ENCODE measurements around the gene TYROBP. TPM values are rescaled to one million over a fixed set of nuclear protein-coding genes. Genes with fewer than 3 reads are reported as not detected.

Gene TYROBP
- total and polyA plus RNA-seq, 9 donors, result 16.5 to 22.5 (median 18.7) TPM

DNA sequence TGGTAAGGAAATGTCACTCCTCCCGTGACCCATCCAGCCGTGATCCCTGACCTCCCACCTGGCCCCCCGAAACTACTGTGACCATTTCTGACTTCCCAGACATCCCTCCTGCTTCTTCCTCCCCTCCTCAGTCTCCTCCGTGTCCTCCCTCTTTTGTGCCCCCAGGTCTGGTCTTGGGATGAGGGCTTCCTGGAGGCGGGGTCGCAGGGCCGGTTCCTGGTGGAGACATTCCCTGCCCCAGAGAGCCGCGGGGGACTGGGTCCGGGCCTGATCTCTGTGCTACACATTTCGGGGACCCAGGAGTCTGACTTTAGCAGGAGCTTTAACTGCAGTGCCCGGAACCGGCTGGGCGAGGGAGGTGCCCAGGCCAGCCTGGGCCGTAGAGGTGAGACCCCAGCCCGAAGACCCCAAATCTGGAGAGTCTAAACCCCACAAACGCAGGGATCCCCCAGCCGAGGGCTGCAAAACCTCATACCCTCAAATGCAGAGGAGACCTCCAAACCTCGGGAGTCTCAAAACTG, 46.4 kb downstream of the TYROBP start:
- no peak for DNase-seq
- Histone ChIP-seq H3K36me3 (ENCODE audit: control insufficient read depth, insufficient read depth, low read length) (no peaks in the 10 kb centered on the region), H3K27ac (ENCODE audit: low read length) (no peak overlapping the region), H3K4me1 (ENCODE audit: control insufficient read depth, insufficient read depth, low read length) (peaks cover 6% of the 10 kb centered on the region), H3K4me3 (ENCODE audit: low read length) (no peak overlapping the region), H3K9me3 (replicated peaks; ENCODE audit: control insufficient read depth, low read depth, low read length) (no peaks in the 10 kb centered on the region), H3K27me3 (ENCODE audit: control insufficient read depth, insufficient read depth, low read length) (peaks cover 62% of the 10 kb centered on the region)
- 45% methylated on average over 19 of the region's 19 CpGs for WGBS (ENCODE audit: insufficient coverage)

GRCh38 chr19:35860818-35861639, 47.1 kb downstream of the TYROBP start:
- DNase-seq, result no peak
- peaks cover 65% of the 10 kb centered on the region for H3K27me3 ChIP-seq (ENCODE audit: control insufficient read depth, insufficient read depth, low read length)
- H3K9me3 ChIP-seq (replicated peaks; ENCODE audit: control insufficient read depth, low read depth, low read length), result no peaks in the 10 kb centered on the region
- WGBS (ENCODE audit: insufficient coverage), result 9% methylated on average over 54 of the region's 55 CpGs
- H3K4me1 ChIP-seq (ENCODE audit: control insufficient read depth, insufficient read depth, low read length), result peaks cover 12% of the 10 kb centered on the region
- no peak overlapping the region for H3K4me3 ChIP-seq (ENCODE audit: low read length)
- H3K36me3 ChIP-seq (ENCODE audit: control insufficient read depth, insufficient read depth, low read length), result no peaks in the 10 kb centered on the region
- no peak overlapping the region for H3K27ac ChIP-seq (ENCODE audit: low read length)

DNA sequence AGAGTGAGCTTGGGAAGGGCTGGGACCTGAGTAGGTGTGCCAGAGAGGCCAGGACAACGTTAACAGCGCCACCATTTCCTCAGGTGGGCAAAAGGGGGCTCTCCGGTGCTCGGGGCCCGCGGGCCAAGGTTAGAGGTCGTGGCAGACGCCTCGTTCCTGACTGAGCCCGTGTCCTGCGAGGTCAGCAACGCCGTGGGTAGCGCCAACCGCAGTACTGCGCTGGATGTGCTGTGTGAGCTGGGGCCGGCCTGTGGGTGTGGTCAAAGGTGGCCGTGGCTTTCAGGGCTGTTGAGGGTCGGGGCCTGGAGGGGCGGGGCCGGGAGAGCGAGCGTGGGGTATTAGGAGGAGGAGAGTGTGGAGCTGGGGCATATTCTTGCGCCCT, 47.7 kb downstream of the TYROBP start:
- Histone ChIP-seq H3K27me3 (ENCODE audit: control insufficient read depth, insufficient read depth, low read length) (peaks cover 70% of the 10 kb centered on the region), H3K27ac (ENCODE audit: low read length) (no peak overlapping the region), H3K9me3 (replicated peaks; ENCODE audit: control insufficient read depth, low read depth, low read length) (no peaks in the 10 kb centered on the region), H3K36me3 (ENCODE audit: control insufficient read depth, insufficient read depth, low read length) (no peaks in the 10 kb centered on the region), H3K4me1 (ENCODE audit: control insufficient read depth, insufficient read depth, low read length) (peaks cover 18% of the 10 kb centered on the region), H3K4me3 (ENCODE audit: low read length) (no peak overlapping the region)
- no peak for DNase-seq
- 14% methylated on average over 24 of the region's 24 CpGs for WGBS (ENCODE audit: insufficient coverage)

DNA sequence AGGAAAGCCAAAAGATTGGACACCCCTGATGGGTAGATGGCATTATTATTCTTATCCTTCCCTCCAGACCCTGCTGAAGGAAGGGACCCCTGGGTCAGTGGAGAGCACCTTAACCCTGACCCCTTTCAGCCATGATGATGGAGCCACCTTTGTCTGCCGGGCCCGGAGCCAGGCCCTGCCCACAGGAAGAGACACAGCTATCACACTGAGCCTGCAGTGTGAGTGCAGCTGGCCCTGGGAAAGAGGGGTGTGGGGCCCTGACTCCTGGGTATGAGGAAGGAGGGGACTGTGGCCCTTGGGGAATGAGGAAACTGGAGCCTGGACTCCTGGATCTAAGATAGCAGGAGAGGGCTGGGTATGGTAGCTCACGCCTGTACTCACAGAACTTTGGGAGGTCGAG, 48.7 kb downstream of the TYROBP start:
- Histone ChIP-seq H3K4me3 (ENCODE audit: low read length) (no peak overlapping the region), H3K9me3 (replicated peaks; ENCODE audit: control insufficient read depth, low read depth, low read length) (no peaks in the 10 kb centered on the region), H3K36me3 (ENCODE audit: control insufficient read depth, insufficient read depth, low read length) (no peaks in the 10 kb centered on the region), H3K4me1 (ENCODE audit: control insufficient read depth, insufficient read depth, low read length) (peaks cover 25% of the 10 kb centered on the region), H3K27me3 (ENCODE audit: control insufficient read depth, insufficient read depth, low read length) (peaks cover 79% of the 10 kb centered on the region), H3K27ac (ENCODE audit: low read length) (no peak overlapping the region)
- WGBS (ENCODE audit: insufficient coverage), result 84% methylated on average over 4 of the region's 4 CpGs
- DNase-seq, result no peak

- WGBS (ENCODE audit: insufficient coverage), result 73% methylated on average over 6 of the region's 6 CpGs
- DNase-seq, result no peak
These were observed 49.8 kb downstream of the TYROBP start for GRCh38 chr19:35858311-35858710.

GRCh38 chr19:35856546-35857149, 51.4 kb downstream of the TYROBP start, which contains the start of gene KIRREL2:
TSS of gene KIRREL2 (plus strand) at chr19:35856911. CDS start at chr19:35857120, 209 bp downstream.
- peaks cover 66% of the 10 kb centered on the region for H3K27me3 ChIP-seq (ENCODE audit: control insufficient read depth, insufficient read depth, low read length)
- peak; percentile 35 for DNase-seq
- no peak within 1 kb of the TSS for H3K27ac ChIP-seq (ENCODE audit: low read length)
- no peaks in the 10 kb centered on the region for H3K36me3 ChIP-seq (ENCODE audit: control insufficient read depth, insufficient read depth, low read length)
- peak within 1 kb of the TSS; percentile 38 for H3K4me3 ChIP-seq (ENCODE audit: low read length)
- WGBS (ENCODE audit: insufficient coverage), result under 1% methylated on average over 35 of the region's 42 CpGs
- H3K9me3 ChIP-seq (replicated peaks; ENCODE audit: control insufficient read depth, low read depth, low read length), result no peaks in the 10 kb centered on the region
- peaks cover 25% of the 10 kb centered on the region for H3K4me1 ChIP-seq (ENCODE audit: control insufficient read depth, insufficient read depth, low read length)

More at GRCh38 chr19:35858311-35858710, 49.8 kb downstream of the TYROBP start:
- Histone ChIP-seq H3K36me3 (ENCODE audit: control insufficient read depth, insufficient read depth, low read length) (no peaks in the 10 kb centered on the region), H3K27ac (ENCODE audit: low read length) (no peak overlapping the region), H3K4me3 (ENCODE audit: low read length) (no peak overlapping the region), H3K27me3 (ENCODE audit: control insufficient read depth, insufficient read depth, low read length) (peaks cover 76% of the 10 kb centered on the region), H3K4me1 (ENCODE audit: control insufficient read depth, insufficient read depth, low read length) (peaks cover 25% of the 10 kb centered on the region), H3K9me3 (replicated peaks; ENCODE audit: control insufficient read depth, low read depth, low read length) (no peaks in the 10 kb centered on the region)

Other genes starting within 250 kb of the TYROBP start
- not detected for gene UPK1A, start 241.8 kb downstream of the TYROBP start, total RNA-seq
- 1 to 10 TPM in 1 of 8 donors, under 1 TPM in 2, not detected in 5; 0.17 to 7.7 (median 0.28) TPM for gene UPK1A, start 241.8 kb downstream of the TYROBP start, polyA plus RNA-seq (ENCODE audit: insufficient read depth in 1 of 8, insufficient read length in 8 of 8, low replicate concordance in 1 of 8)
- not detected for gene ZBTB32, start 203.7 kb downstream of the TYROBP start, total RNA-seq
- under 1 TPM in 6 of 8 donors, not detected in 2; 0.25 to 0.40 (median 0.36) TPM for gene ZBTB32, start 203.7 kb downstream of the TYROBP start, polyA plus RNA-seq (ENCODE audit: insufficient read depth in 1 of 8, insufficient read length in 8 of 8, low replicate concordance in 1 of 8)
- gene KMT2B, start 190.3 kb downstream of the TYROBP start, total RNA-seq, result 7.6 TPM
- gene KMT2B, start 190.3 kb downstream of the TYROBP start, polyA plus RNA-seq (ENCODE audit: insufficient read depth in 1 of 8, insufficient read length in 8 of 8, low replicate concordance in 1 of 8), result 10 to 100 TPM; 17.3 to 33.7 (median 25.3) TPM
- gene IGFLR1, start 165.8 kb downstream of the TYROBP start, total RNA-seq, result 2.1 TPM
- 1 to 10 TPM; 3.0 to 5.6 (median 3.9) TPM for gene IGFLR1, start 165.8 kb downstream of the TYROBP start, polyA plus RNA-seq (ENCODE audit: insufficient read depth in 1 of 8, insufficient read length in 8 of 8, low replicate concordance in 1 of 8)
- 14.6 TPM for gene U2AF1L4, start 162.9 kb downstream of the TYROBP start, total RNA-seq
- gene U2AF1L4, start 162.9 kb downstream of the TYROBP start, polyA plus RNA-seq (ENCODE audit: insufficient read depth in 1 of 8, insufficient read length in 8 of 8, low replicate concordance in 1 of 8), result 10 to 100 TPM; 10.6 to 17.6 (median 14.1) TPM
- gene PSENEN, start 162.6 kb downstream of the TYROBP start, total RNA-seq, result 40.2 TPM
- gene PSENEN, start 162.6 kb downstream of the TYROBP start, polyA plus RNA-seq (ENCODE audit: insufficient read depth in 1 of 8, insufficient read length in 8 of 8, low replicate concordance in 1 of 8), result 10 to 100 TPM; 34.1 to 45.1 (median 36.8) TPM
- gene LIN37, start 159.7 kb downstream of the TYROBP start, total RNA-seq, result 10.2 TPM
- 10 to 100 TPM in 5 of 8 donors, 1 to 10 TPM in 3; 9.2 to 12.8 (median 10.9) TPM for gene LIN37, start 159.7 kb downstream of the TYROBP start, polyA plus RNA-seq (ENCODE audit: insufficient read depth in 1 of 8, insufficient read length in 8 of 8, low replicate concordance in 1 of 8)
- gene HSPB6, start 151.3 kb downstream of the TYROBP start, total RNA-seq, result 46.7 TPM
- gene HSPB6, start 151.3 kb downstream of the TYROBP start, polyA plus RNA-seq (ENCODE audit: insufficient read depth in 1 of 8, insufficient read length in 8 of 8, low replicate concordance in 1 of 8), result 100 to 1,000 TPM; 236 to 741 (median 528) TPM
- 3.9 TPM for gene PROSER3, start 150.1 kb downstream of the TYROBP start, total RNA-seq
- 10 to 100 TPM in 6 of 8 donors, 1 to 10 TPM in 2; 6.9 to 14.6 (median 11.9) TPM for gene PROSER3, start 150.1 kb downstream of the TYROBP start, polyA plus RNA-seq (ENCODE audit: insufficient read depth in 1 of 8, insufficient read length in 8 of 8, low replicate concordance in 1 of 8)
- gene ARHGAP33, start 132.7 kb downstream of the TYROBP start, total RNA-seq, result 3.6 TPM
- gene ARHGAP33, start 132.7 kb downstream of the TYROBP start, polyA plus RNA-seq (ENCODE audit: insufficient read depth in 1 of 8, insufficient read length in 8 of 8, low replicate concordance in 1 of 8), result 10 to 100 TPM in 7 of 8 donors, 1 to 10 TPM in 1; 8.3 to 28.5 (median 19.4) TPM
- gene PRODH2, start 95.5 kb downstream of the TYROBP start, total RNA-seq, result not detected
- gene PRODH2, start 95.5 kb downstream of the TYROBP start, polyA plus RNA-seq (ENCODE audit: insufficient read depth in 1 of 8, insufficient read length in 8 of 8, low replicate concordance in 1 of 8), result under 1 TPM in 2 of 8 donors, not detected in 6; 0.18 to 0.27 TPM
- 0.09 TPM for gene NPHS1, start 55.8 kb downstream of the TYROBP start, total RNA-seq
- under 1 TPM in 7 of 8 donors, not detected in 1; 0.04 to 0.37 (median 0.21) TPM for gene NPHS1, start 55.8 kb downstream of the TYROBP start, polyA plus RNA-seq (ENCODE audit: insufficient read depth in 1 of 8, insufficient read length in 8 of 8, low replicate concordance in 1 of 8)
- 0.31 TPM for gene KIRREL2, start 51.4 kb downstream of the TYROBP start, total RNA-seq
- gene KIRREL2, start 51.4 kb downstream of the TYROBP start, polyA plus RNA-seq (ENCODE audit: insufficient read depth in 1 of 8, insufficient read length in 8 of 8, low replicate concordance in 1 of 8), result 1 to 10 TPM in 1 of 8 donors, under 1 TPM in 7; 0.28 to 1.0 (median 0.58) TPM
- gene APLP1, start 39.7 kb downstream of the TYROBP start, total RNA-seq, result 4.7 TPM
- gene APLP1, start 39.7 kb downstream of the TYROBP start, polyA plus RNA-seq (ENCODE audit: insufficient read depth in 1 of 8, insufficient read length in 8 of 8, low replicate concordance in 1 of 8), result 10 to 100 TPM in 3 of 8 donors, 1 to 10 TPM in 5; 4.6 to 10.7 (median 7.5) TPM
- gene NFKBID, start 7.8 kb downstream of the TYROBP start, total RNA-seq, result 1.8 TPM
- gene NFKBID, start 7.8 kb downstream of the TYROBP start, polyA plus RNA-seq (ENCODE audit: insufficient read depth in 1 of 8, insufficient read length in 8 of 8, low replicate concordance in 1 of 8), result 1 to 10 TPM in 6 of 8 donors, under 1 TPM in 2; 0.85 to 3.3 (median 1.6) TPM
- 4.0 TPM for gene HCST, start 5.8 kb downstream of the TYROBP start, total RNA-seq
- gene HCST, start 5.8 kb downstream of the TYROBP start, polyA plus RNA-seq (ENCODE audit: insufficient read depth in 1 of 8, insufficient read length in 8 of 8, low replicate concordance in 1 of 8), result 1 to 10 TPM; 3.5 to 7.8 (median 5.6) TPM
- gene LRFN3, start 28.1 kb upstream of the TYROBP start, total RNA-seq, result 1.8 TPM
- gene LRFN3, start 28.1 kb upstream of the TYROBP start, polyA plus RNA-seq (ENCODE audit: insufficient read depth in 1 of 8, insufficient read length in 8 of 8, low replicate concordance in 1 of 8), result 10 to 100 TPM in 3 of 8 donors, 1 to 10 TPM in 5; 6.3 to 13.9 (median 9.3) TPM
- 18.7 TPM for gene SDHAF1, start 86.9 kb upstream of the TYROBP start, total RNA-seq
- 10 to 100 TPM; 10.9 to 14.8 (median 12.9) TPM for gene SDHAF1, start 86.9 kb upstream of the TYROBP start, polyA plus RNA-seq (ENCODE audit: insufficient read depth in 1 of 8, insufficient read length in 8 of 8, low replicate concordance in 1 of 8)
- 0.18 TPM for gene SYNE4, start 100.5 kb upstream of the TYROBP start, total RNA-seq
- gene SYNE4, start 100.5 kb upstream of the TYROBP start, polyA plus RNA-seq (ENCODE audit: insufficient read depth in 1 of 8, insufficient read length in 8 of 8, low replicate concordance in 1 of 8), result 1 to 10 TPM in 1 of 8 donors, under 1 TPM in 7; 0.11 to 1.2 (median 0.41) TPM
- 8.3 TPM for gene ALKBH6, start 105.9 kb upstream of the TYROBP start, total RNA-seq
- 10 to 100 TPM in 4 of 8 donors, 1 to 10 TPM in 4; 7.8 to 12.1 (median 9.9) TPM for gene ALKBH6, start 105.9 kb upstream of the TYROBP start, polyA plus RNA-seq (ENCODE audit: insufficient read depth in 1 of 8, insufficient read length in 8 of 8, low replicate concordance in 1 of 8)
- 2.9 TPM for gene CLIP3, start 124.6 kb upstream of the TYROBP start, total RNA-seq
- 10 to 100 TPM; 12.2 to 27.6 (median 18.9) TPM for gene CLIP3, start 124.6 kb upstream of the TYROBP start, polyA plus RNA-seq (ENCODE audit: insufficient read depth in 1 of 8, insufficient read length in 8 of 8, low replicate concordance in 1 of 8)
- 4.9 TPM for gene THAP8, start 146.0 kb upstream of the TYROBP start, total RNA-seq
- gene THAP8, start 146.0 kb upstream of the TYROBP start, polyA plus RNA-seq (ENCODE audit: insufficient read depth in 1 of 8, insufficient read length in 8 of 8, low replicate concordance in 1 of 8), result 10 to 100 TPM in 1 of 8 donors, 1 to 10 TPM in 7; 7.9 to 11.3 (median 9.0) TPM
- 2.1 TPM for gene WDR62, start 146.6 kb upstream of the TYROBP start, total RNA-seq
- 1 to 10 TPM; 3.2 to 4.6 (median 3.6) TPM for gene WDR62, start 146.6 kb upstream of the TYROBP start, polyA plus RNA-seq (ENCODE audit: insufficient read depth in 1 of 8, insufficient read length in 8 of 8, low replicate concordance in 1 of 8)
- gene OVOL3, start 202.8 kb upstream of the TYROBP start, total RNA-seq, result not detected
- gene OVOL3, start 202.8 kb upstream of the TYROBP start, polyA plus RNA-seq (ENCODE audit: insufficient read depth in 1 of 8, insufficient read length in 8 of 8, low replicate concordance in 1 of 8), result under 1 TPM in 1 of 8 donors, not detected in 7; 0.18 TPM
- 70.2 TPM for gene POLR2I, start 206.6 kb upstream of the TYROBP start, total RNA-seq
- gene POLR2I, start 206.6 kb upstream of the TYROBP start, polyA plus RNA-seq (ENCODE audit: insufficient read depth in 1 of 8, insufficient read length in 8 of 8, low replicate concordance in 1 of 8), result 10 to 100 TPM; 37.1 to 51.5 (median 45.2) TPM
- gene TBCB, start 207.2 kb upstream of the TYROBP start, total RNA-seq, result 129 TPM
- 10 to 100 TPM; 86.5 to 97.3 (median 90.7) TPM for gene TBCB, start 207.2 kb upstream of the TYROBP start, polyA plus RNA-seq (ENCODE audit: insufficient read depth in 1 of 8, insufficient read length in 8 of 8, low replicate concordance in 1 of 8)
- 342 TPM for gene CAPNS1, start 231.8 kb upstream of the TYROBP start, total RNA-seq
- 100 to 1,000 TPM; 492 to 602 (median 554) TPM for gene CAPNS1, start 231.8 kb upstream of the TYROBP start, polyA plus RNA-seq (ENCODE audit: insufficient read depth in 1 of 8, insufficient read length in 8 of 8, low replicate concordance in 1 of 8)
- 185 TPM for gene COX7A1, start 244.2 kb upstream of the TYROBP start, total RNA-seq
- gene COX7A1, start 244.2 kb upstream of the TYROBP start, polyA plus RNA-seq (ENCODE audit: insufficient read depth in 1 of 8, insufficient read length in 8 of 8, low replicate concordance in 1 of 8), result 100 to 1,000 TPM; 215 to 391 (median 264) TPM